Activated B cell treated with CpG ODN at 0.5 μM for 24 hours (primary cell): ENCODE data around the gene TMEM184A. TPM values are rescaled to one million over a fixed set of nuclear protein-coding genes. Genes with fewer than 3 reads are reported as not detected.

Source experiments
- ATAC-seq: fragments of 200-7000 bp; cut with Tn5 transposase; one replicate; pipeline ENCODE4 v1.10.0; 2021; ENCODE audit warnings: low read depth, mild to moderate bottlenecking, moderate library complexity
- CTCF ChIA-PET: fragments of 350-600 bp; sonication (Branson Sonifier 250); formaldehyde crosslinking; loops from one replicate; lab custom pipeline; 2021; ENCODE audit warnings: antibody characterized with exemption; lab: Charles Lee
- POLR2A ChIA-PET: fragments of 350-600 bp; sonication (Branson Sonifier 250); formaldehyde crosslinking; loops from one replicate; lab custom pipeline; 2021; ENCODE audit warnings: antibody characterized with exemption; lab: Charles Lee
- DNase-seq: peaks from one replicate; pipeline ENCODE4 v3.0.0; 2022
- H3K27ac Mint-ChIP-seq: one replicate; pipeline ENCODE4 v1.8.0; 2020; ENCODE audit warnings: mixed read lengths
- H3K27me3 Mint-ChIP-seq: one replicate; pipeline ENCODE4 v1.8.0; 2021; ENCODE audit warnings: mixed read lengths
- H3K36me3 Mint-ChIP-seq: one replicate; pipeline ENCODE4 v1.8.0; 2021; ENCODE audit warnings: low read depth, mixed read lengths
- H3K4me1 Mint-ChIP-seq: one replicate; pipeline ENCODE4 v1.8.0; 2021; ENCODE audit warnings: mixed read lengths
- H3K4me3 Mint-ChIP-seq: one replicate; pipeline ENCODE4 v1.8.0; 2020; ENCODE audit warnings: mild to moderate bottlenecking, mixed read lengths
- H3K9me3 Mint-ChIP-seq: one replicate; pipeline ENCODE4 v1.8.0; 2020; ENCODE audit warnings: mixed read lengths
- intact Hi-C: fragments of 100-400 bp; cut with micrococcal nuclease; formaldehyde crosslinking; loops from one replicate; pipeline ENCODE4 v1.15.1; 2024
- total RNA-seq: library from RNA; stranded (reverse); gene quantifications from 2 replicates; pipeline ENCODE4 v1.2.3, GENCODE V29; 2022
- TF ChIP-seq, protein P1 (sequence below): fragments of 200-600 bp; IDR thresholded peaks from one replicate; pipeline ENCODE4 v1.8.0; 2022; ENCODE audit warnings: antibody characterized with exemption, mild to moderate bottlenecking

The TMEM184A gene
- total RNA-seq = not detected in 2 replicates

DNA sequence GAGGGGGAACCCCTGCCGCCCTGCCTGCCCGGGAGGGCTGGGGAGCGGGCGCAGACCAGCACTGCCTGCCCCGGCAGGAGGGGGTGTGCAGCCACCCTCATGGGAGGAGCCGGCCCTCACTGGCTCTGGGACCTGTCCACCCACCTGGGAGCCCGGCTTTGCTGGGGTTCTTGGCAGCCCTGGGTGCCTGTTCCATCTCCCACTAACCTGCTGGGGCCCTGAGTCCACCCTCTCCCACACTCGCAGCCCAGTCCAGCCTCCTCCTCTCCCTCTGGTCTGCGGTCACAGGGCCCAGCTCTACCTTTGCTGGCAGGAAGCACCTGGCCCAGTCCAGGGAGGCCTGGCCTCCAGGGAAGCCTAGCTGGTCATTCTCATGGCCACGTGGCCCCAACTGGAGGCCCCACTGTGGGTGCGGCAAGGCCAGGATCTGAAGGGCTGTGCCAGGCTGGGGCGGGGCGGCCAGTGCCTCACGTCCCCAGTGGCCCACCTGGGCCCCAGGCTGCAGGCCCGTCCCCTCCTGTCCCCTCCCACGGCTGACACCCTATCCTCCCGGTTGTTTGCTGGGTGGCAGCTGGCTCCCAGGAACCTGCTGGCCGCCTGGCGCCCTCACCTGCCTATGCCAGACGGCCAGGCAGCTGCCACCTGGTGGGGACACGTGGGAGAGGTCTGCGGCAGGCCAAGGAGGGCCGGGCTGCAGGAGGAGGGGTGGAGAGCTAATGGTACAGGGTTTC, at the start of gene TMEM184A:
TSS of gene TMEM184A (minus strand) at position 393 of the 731 bp plus-strand sequence. CDS start 721 bp downstream, outside the sequence.
- ChIA-PET CTCF (interaction anchor here (0.7 kb wide), 1 partner anchor 19 kb away, joined by 3 read pairs; no protein-coding TSS in a partner anchor), POLR2A (interaction anchor here (0.7 kb wide), 1 partner anchor 14 kb away, joined by 3 read pairs; no protein-coding TSS in a partner anchor)
- intact Hi-C loops = loop anchor here (1.0 kb wide), 1 partner anchor 52 kb away; the partner anchor contains the start of gene INTS1
- Mint-ChIP-seq H3K4me3 (no peak within 1 kb of the TSS), H3K27ac (no peak within 1 kb of the TSS), H3K27me3 (no peaks in the 10 kb centered on the region), H3K36me3 (no peaks in the 10 kb centered on the region), H3K9me3 (no peaks in the 10 kb centered on the region), H3K4me1 (peaks cover 3% of the 10 kb centered on the region)
- DNase-seq (no peak), ATAC-seq (peak; percentile 85)
- TF ChIP-seq, protein P1, sequence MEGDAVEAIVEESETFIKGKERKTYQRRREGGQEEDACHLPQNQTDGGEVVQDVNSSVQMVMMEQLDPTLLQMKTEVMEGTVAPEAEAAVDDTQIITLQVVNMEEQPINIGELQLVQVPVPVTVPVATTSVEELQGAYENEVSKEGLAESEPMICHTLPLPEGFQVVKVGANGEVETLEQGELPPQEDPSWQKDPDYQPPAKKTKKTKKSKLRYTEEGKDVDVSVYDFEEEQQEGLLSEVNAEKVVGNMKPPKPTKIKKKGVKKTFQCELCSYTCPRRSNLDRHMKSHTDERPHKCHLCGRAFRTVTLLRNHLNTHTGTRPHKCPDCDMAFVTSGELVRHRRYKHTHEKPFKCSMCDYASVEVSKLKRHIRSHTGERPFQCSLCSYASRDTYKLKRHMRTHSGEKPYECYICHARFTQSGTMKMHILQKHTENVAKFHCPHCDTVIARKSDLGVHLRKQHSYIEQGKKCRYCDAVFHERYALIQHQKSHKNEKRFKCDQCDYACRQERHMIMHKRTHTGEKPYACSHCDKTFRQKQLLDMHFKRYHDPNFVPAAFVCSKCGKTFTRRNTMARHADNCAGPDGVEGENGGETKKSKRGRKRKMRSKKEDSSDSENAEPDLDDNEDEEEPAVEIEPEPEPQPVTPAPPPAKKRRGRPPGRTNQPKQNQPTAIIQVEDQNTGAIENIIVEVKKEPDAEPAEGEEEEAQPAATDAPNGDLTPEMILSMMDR = no peak

DNA sequence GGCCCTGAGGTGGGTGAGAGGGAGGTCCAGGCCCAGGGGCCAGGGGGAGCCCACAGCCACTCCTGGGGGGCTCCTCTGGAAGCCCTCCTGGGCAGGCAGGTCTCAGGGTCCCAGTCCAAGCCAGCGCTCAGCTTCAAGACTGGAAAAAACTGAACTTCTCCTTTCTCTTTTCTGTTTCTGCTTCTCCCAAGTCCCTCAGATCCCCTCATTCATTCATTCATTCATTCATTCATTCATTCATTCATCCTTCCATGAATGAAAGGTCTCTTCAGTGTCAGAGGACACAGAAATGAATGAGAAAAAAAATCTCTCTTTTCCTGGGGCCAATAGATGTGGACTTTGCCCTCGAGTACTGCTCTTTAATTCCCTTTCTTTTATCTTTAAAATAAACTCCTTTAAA, 48.4 kb upstream of the TMEM184A start:
- intact Hi-C loops = no loop called here
- CTCF ChIA-PET = no interaction called here
- DNase-seq = no peak

DNA sequence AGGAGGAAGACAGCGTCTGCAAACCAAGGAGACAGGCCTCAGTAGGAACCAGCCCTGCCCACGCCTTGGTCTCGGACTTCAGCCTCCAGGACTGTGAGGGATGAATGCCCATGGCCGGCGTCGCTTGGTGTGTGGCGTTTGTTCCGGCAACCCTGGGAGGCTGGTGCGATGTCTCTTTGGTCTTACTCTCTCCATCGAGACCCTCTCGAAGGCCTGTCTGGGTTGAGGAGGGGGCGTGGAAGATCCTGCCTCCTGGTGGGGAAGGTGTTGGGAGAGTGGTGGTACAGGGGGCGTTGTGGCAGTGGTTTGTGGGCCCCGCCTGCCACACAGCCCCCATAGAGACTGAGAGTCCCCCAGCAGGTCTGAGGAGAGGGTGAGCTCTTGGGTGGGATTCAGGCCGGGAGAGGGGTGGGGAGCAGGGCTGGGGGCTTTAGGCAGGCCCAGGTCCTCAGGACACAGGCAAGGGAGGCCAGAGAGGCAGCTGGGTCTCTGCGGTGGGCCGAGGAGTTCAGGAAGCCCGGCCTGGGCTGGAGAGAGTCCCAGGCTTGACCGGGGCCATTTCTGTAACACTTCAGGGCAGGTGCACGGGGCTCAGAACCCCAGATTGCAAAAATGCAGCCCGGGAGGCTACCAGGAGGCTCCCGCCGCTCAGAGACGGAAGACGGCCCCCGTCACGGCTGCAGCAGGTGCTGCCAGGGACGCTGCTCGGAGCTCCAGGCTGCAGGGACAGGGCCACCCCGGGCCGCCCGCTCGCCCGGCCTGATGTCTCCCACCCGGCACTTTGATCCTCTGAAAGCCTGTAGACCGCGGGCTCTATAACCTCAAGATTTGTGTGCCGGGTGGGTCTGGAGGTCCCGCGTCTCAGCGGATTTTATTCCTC, 47.6 kb upstream of the TMEM184A start:
- DNase-seq (no peak), ATAC-seq (no peak)
- H3K9me3 Mint-ChIP-seq = no peaks in the 10 kb centered on the region
- intact Hi-C loops = no loop called here
- H3K4me3 Mint-ChIP-seq = no peak overlapping the region
- H3K27me3 Mint-ChIP-seq = peaks cover 11% of the 10 kb centered on the region
- TF ChIP-seq, protein P1 = no peak
- H3K4me1 Mint-ChIP-seq = no peaks in the 10 kb centered on the region
- POLR2A ChIA-PET = no interaction called here
- CTCF ChIA-PET = no interaction called here
- no peak overlapping the region for H3K27ac Mint-ChIP-seq
- H3K36me3 Mint-ChIP-seq = no peaks in the 10 kb centered on the region

More for the DNA sequence above, 48.4 kb upstream of the TMEM184A start:
- no peak overlapping the region for H3K27ac Mint-ChIP-seq
- H3K27me3 Mint-ChIP-seq = peaks cover 16% of the 10 kb centered on the region
- H3K36me3 Mint-ChIP-seq = no peaks in the 10 kb centered on the region
- no peak for ATAC-seq
- no peak overlapping the region for H3K4me3 Mint-ChIP-seq
- POLR2A ChIA-PET = interaction anchor here (0.7 kb wide), 1 partner anchor 18 kb away, joined by 3 read pairs; no protein-coding TSS in a partner anchor
- TF ChIP-seq, protein P1 = no peak
- H3K9me3 Mint-ChIP-seq = no peaks in the 10 kb centered on the region
- H3K4me1 Mint-ChIP-seq = no peaks in the 10 kb centered on the region

DNA sequence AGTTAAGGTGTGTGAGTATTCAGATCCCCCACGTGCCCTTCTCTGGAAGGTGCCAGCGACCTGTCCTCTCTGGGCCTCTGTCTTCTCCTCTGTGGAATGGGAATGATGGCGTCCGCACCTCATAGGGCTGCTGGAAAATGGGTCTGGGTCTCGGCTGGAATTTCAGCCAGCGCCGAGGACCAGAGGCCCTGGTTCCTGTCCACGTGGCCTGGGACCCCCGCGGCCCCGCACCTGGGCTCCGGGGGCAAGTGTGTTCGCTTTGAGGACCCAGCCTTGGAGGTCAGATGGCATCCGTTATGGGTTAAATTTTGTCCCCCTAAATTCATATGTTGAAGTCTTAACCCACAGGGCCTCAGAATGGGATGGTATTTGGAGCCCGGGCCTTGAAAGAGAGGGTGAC, 46.4 kb upstream of the TMEM184A start:
- TF ChIP-seq, protein P1 = no peak
- DNase-seq (no peak), ATAC-seq (no peak)
- H3K4me3 Mint-ChIP-seq = no peak overlapping the region
- CTCF ChIA-PET = no interaction called here
- no peaks in the 10 kb centered on the region for H3K36me3 Mint-ChIP-seq
- H3K27me3 Mint-ChIP-seq = peaks cover 6% of the 10 kb centered on the region
- H3K4me1 Mint-ChIP-seq = no peaks in the 10 kb centered on the region
- H3K9me3 Mint-ChIP-seq = no peaks in the 10 kb centered on the region
- intact Hi-C loops = no loop called here
- POLR2A ChIA-PET = no interaction called here
- no peak overlapping the region for H3K27ac Mint-ChIP-seq

DNA sequence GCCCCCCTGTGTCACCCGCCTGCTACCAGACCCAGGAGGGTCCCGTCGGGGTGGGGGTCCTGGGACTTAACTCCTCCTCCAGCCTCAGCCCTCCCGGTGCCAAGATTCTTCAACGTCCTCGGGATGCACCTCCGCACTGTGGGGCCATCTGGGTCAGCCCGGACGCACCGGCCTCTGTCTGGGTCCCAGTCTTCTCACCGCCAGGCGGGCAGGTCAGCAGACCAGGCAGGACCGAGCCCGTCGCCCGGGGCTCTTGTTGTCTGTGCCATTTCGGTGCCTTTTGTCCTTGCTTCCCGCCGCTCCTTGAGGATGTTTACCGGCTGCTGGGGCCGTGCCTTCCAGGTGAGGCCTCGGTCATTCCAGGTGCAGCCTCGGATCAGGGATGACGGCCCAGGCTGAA, 46.0 kb upstream of the TMEM184A start:
- DNase-seq = no peak
- Mint-ChIP-seq H3K27me3 (peaks cover 3% of the 10 kb centered on the region), H3K9me3 (no peaks in the 10 kb centered on the region), H3K4me3 (no peak overlapping the region), H3K36me3 (no peaks in the 10 kb centered on the region), H3K4me1 (no peaks in the 10 kb centered on the region), H3K27ac (no peak overlapping the region)
- TF ChIP-seq, protein P1 = no peak
- intact Hi-C loops = no loop called here
- POLR2A ChIA-PET = no interaction called here
- ATAC-seq = no peak
- CTCF ChIA-PET = no interaction called here
